ENCODE measurements around the gene FGD6.

DNA sequence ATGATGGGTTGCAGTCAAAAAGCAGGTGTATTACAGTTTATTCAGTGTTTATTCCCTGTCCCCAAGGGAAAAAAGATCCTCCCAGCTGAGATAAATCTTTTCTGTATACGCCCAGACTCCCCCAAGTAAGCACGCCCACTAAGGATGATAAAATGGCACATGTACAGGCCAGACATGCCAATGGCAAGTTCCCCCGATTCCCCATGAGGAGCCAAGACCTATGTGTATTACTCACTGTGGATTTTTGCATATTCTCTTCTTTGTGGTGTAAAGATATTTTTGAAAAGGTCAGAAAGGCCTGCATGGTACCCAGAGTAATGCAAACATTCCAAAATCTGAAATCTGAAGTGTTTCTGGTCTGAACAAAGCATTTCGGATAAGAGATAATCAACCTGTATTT lies 166.0 kb downstream of the FGD6 start:
- TF ChIP-seq, protein P1, sequence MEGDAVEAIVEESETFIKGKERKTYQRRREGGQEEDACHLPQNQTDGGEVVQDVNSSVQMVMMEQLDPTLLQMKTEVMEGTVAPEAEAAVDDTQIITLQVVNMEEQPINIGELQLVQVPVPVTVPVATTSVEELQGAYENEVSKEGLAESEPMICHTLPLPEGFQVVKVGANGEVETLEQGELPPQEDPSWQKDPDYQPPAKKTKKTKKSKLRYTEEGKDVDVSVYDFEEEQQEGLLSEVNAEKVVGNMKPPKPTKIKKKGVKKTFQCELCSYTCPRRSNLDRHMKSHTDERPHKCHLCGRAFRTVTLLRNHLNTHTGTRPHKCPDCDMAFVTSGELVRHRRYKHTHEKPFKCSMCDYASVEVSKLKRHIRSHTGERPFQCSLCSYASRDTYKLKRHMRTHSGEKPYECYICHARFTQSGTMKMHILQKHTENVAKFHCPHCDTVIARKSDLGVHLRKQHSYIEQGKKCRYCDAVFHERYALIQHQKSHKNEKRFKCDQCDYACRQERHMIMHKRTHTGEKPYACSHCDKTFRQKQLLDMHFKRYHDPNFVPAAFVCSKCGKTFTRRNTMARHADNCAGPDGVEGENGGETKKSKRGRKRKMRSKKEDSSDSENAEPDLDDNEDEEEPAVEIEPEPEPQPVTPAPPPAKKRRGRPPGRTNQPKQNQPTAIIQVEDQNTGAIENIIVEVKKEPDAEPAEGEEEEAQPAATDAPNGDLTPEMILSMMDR (IDR thresholded peaks at IDR 0.05) = no peak
- TF ChIP-seq POLR2A (IDR thresholded peaks at IDR 0.05) = no peak

Measured in testis (tissue), 2 donors.